CD4-positive, alpha-beta T cell treated with Interleukin-4 for 4 hours (primary cell): ENCODE results near the gene ZNF136.

Source experiments
- DNase-seq: peaks from one replicate; pipeline ENCODE4 v3.0.0-alpha.2; 2020

ZNF136 gene

GRCh38 chr19:12194827-12195731 is 32.2 kb downstream of the ZNF136 start:
- DNase-seq = peak; percentile 50

- DNase-seq = no peak
Observed at GRCh38 chr19:12198136-12198535, 35.2 kb downstream of the ZNF136 start.

GRCh38 chr19:12199757-12200419 is 37.0 kb downstream of the ZNF136 start:
- DNase-seq = no peak

GRCh38 chr19:12202250-12202649 is 39.4 kb downstream of the ZNF136 start:
- DNase-seq = peak; percentile 54

GRCh38 chr19:12205296-12205695 is 42.4 kb downstream of the ZNF136 start:
- DNase-seq = no peak

GRCh38 chr19:12208221-12208620 is 45.3 kb downstream of the ZNF136 start:
- DNase-seq = no peak

GRCh38 chr19:12217332-12217731 is 54.4 kb downstream of the ZNF136 start:
- no peak for DNase-seq

GRCh38 chr19:12222980-12223630 is 60.2 kb downstream of the ZNF136 start:
- no peak for DNase-seq

- no peak for DNase-seq
Observed at GRCh38 chr19:12224676-12225075, 61.8 kb downstream of the ZNF136 start.

- no peak for DNase-seq
Observed at GRCh38 chr19:12229990-12230389, 67.1 kb downstream of the ZNF136 start.

GRCh38 chr19:12230751-12231733 is 68.1 kb downstream of the ZNF136 start:
- DNase-seq = no peak

GRCh38 chr19:12232961-12233360 is 70.1 kb downstream of the ZNF136 start:
- DNase-seq = no peak

GRCh38 chr19:12237143-12237839 is 74.4 kb downstream of the ZNF136 start:
- no peak for DNase-seq
